ENCODE data around the gene CAMKK2.

- no peak for TF ChIP-seq GABPA (tag; conservative IDR thresholded peaks at IDR 0.05; ENCODE audit: low read depth)
- no peak for TF ChIP-seq NONO (IDR thresholded peaks at IDR 0.05; ENCODE audit: low read depth in 2 of 2, low read length in 1 of 2)
- no peak for TF ChIP-seq POLR2AphosphoS5 (IDR thresholded peaks at IDR 0.05; ENCODE audit: control insufficient read depth, insufficient read depth, low read depth, low read length)
Observed at GRCh38 chr12:121238604-121239350, 57.7 kb downstream of the CAMKK2 start.

Measured in K562 (cell line).